Lower leg skin (tissue), 4 donors: ENCODE results near the gene RUNX1. TPM values are rescaled to one million over a fixed set of nuclear protein-coding genes. Genes with fewer than 3 reads are reported as not detected.
"Not testable (repeated sequence)": the region's sequence is repeated elsewhere in the genome, so short reads cannot be mapped to it uniquely, and the experiment has no call there.

Experiments
- DNase-seq, 2 donors: peaks; one replicate each; pipeline ENCODE4 v3.0.0-alpha.2; 2019; ENCODE audit warnings: low spot score in 2 of 2
- H3K4me3 ChIP-seq: fragments of 200-600 bp; sonication (generic); 2 replicates; pipeline ENCODE4 v1.5.1; 2017; ENCODE audit warnings: mild to moderate bottlenecking, low read depth; ENCODE audit not compliant: poor library complexity, severe bottlenecking
- POLR2A ChIP-seq, 2 donors: fragments of 450-650 bp; IDR thresholded peaks; one replicate each; pipeline ENCODE4 v1.6.1; 2016 to 2017; ENCODE audit warnings: antibody characterized with exemption in 2 of 2, mild to moderate bottlenecking in 1 of 2, moderate library complexity in 1 of 2
- WGBS, 2 donors: methylation state at CpG; one replicate each; pipeline ENCODE4 v1.1.5; 2018; 5-methylcytosine and 5-hydroxymethylcytosine counted together
- intact Hi-C: fragments of 100-400 bp; cut with DNase I; formaldehyde crosslinking; loops from one replicate; pipeline ENCODE4 v1.15.0; 2023; ENCODE audit warnings: low total_unique reads
- total RNA-seq, 4 donors: library from RNA; depleted of rRNA; stranded (reverse); fragments of >200 nt; gene quantifications; one replicate each; pipeline ENCODE4 v1.1.0, GENCODE V29; 2016
- TF ChIP-seq, protein P1 (sequence below), 3 donors: fragments of 450-650 bp; IDR thresholded peaks; one replicate each; pipeline ENCODE4 v1.5.1; 2016; ENCODE audit warnings: antibody characterized with exemption in 3 of 3, mild to moderate bottlenecking in 3 of 3, moderate library complexity in 2 of 3

Gene RUNX1
- total RNA-seq, 4 donors from 2014 or later, result 7.3 to 29.1 (median 18.1) TPM

DNA sequence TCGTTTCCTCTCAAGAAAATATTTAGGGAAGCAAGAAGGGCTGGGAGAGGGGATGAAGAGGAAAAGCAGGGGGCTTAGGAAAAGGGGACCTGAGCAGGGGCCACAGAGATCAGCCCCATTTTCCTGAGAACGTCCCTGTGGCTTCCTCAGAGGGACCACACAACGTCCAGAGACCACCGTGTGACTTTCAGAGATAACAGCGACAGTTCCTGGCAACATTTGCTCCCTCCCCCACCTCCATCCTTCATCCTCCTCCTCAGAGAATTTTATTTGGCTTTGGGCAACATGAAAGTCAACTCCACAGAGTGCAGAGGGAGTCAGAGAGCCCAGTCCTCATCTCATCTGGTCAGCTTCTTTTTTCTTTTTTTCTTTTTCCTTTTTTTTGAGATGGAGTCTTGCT lies 50.9 kb downstream of the RUNX1 start:
- intact Hi-C loops, result no loop called here
- DNase-seq, result no peak
- H3K4me3 ChIP-seq, result no peak overlapping the region
- WGBS, 2 donors, result 78 to 80% methylated on average over 5 of the region's 5 CpGs
- no peak for TF ChIP-seq POLR2A (IDR thresholded peaks at IDR 0.05)
- TF ChIP-seq, protein P1, sequence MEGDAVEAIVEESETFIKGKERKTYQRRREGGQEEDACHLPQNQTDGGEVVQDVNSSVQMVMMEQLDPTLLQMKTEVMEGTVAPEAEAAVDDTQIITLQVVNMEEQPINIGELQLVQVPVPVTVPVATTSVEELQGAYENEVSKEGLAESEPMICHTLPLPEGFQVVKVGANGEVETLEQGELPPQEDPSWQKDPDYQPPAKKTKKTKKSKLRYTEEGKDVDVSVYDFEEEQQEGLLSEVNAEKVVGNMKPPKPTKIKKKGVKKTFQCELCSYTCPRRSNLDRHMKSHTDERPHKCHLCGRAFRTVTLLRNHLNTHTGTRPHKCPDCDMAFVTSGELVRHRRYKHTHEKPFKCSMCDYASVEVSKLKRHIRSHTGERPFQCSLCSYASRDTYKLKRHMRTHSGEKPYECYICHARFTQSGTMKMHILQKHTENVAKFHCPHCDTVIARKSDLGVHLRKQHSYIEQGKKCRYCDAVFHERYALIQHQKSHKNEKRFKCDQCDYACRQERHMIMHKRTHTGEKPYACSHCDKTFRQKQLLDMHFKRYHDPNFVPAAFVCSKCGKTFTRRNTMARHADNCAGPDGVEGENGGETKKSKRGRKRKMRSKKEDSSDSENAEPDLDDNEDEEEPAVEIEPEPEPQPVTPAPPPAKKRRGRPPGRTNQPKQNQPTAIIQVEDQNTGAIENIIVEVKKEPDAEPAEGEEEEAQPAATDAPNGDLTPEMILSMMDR (IDR thresholded peaks at IDR 0.05), result no peak

DNA sequence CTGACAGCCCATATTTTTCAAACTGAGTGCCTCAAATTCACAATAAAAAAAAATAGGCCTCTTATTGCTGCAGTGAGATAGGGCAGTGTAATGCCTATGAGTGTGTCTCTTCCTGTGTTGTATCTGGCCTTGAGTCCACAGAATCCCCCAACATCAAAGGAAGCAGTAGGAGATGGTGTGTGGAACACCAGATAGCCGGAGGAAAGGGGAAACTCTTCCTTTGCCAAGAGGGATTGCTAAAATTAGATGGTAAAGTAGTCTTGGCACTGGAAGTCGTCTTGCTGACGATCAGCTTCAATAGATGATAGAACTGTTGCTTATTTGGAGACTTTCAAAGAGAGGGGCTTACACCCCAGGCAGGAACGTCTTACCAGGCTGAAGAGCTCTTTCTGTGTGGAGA lies 51.8 kb downstream of the RUNX1 start:
- TF ChIP-seq, protein P1 (IDR thresholded peaks at IDR 0.05), result no peak
- TF ChIP-seq POLR2A (IDR thresholded peaks at IDR 0.05), result no peak
- no peak for DNase-seq
- intact Hi-C loops, result no loop called here
- no peak overlapping the region for H3K4me3 ChIP-seq
- 19 to 20% methylated on average over 4 of the region's 4 CpGs for WGBS, 2 donors

DNA sequence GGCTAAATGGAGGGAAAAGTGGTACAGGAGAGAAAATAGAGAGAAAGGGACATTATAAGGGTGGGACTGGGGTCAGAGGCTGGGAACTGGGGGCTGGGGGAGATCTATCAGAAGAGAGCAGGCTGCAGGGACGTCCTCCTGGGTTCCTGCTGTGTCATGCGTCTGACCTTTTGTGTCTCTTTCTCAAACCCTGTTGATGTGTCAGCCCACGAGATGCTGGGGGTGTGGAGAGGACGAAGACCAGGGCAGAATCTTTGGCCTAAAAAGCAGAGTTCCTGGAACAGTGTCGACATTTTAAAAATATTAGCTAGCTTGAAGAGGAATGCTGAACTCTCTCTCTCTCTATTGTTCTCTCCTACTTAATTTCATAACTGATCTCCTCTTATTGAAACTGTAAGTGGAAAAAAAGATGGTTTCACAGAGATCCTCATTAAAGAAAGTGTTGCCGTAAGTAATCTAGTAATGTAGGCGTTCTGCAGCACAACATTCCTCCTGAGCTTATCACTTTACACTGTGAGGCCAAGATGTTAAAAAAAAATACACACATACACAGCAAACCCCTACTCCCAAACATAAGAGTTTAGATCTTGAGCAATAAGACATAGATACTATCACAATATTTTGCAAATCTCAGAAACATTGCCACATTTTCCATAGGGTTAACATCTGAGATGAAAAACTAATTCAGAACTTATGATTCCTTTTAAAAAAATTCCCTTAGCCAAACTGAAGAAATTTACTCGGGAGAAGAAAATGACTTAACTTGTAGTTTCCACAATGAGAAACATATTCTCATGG lies 52.6 kb downstream of the RUNX1 start:
- no peak overlapping the region for H3K4me3 ChIP-seq
- 48 to 57% methylated on average over 8 of the region's 8 CpGs for WGBS, 2 donors
- peak; percentile 75 to 90 for DNase-seq
- intact Hi-C loops, result no loop called here
- TF ChIP-seq, protein P1 (IDR thresholded peaks at IDR 0.05), result no peak
- TF ChIP-seq POLR2A (IDR thresholded peaks at IDR 0.05), result no peak

DNA sequence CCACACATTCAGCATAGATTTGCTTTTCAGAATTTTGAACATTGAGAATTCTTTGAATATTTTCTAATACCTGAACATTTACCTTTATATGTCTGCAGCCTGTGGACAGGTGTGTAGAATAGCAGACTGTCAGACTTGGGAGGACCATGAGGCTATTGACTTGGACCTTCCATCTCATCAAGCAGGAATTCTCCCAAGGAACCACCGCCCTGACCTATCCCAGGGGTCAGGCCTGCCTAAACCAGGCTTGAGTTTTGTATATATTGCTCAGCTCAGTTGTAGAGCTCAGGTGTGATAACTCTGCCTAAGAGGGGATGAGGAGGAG lies 53.2 kb downstream of the RUNX1 start:
- no peak overlapping the region for H3K4me3 ChIP-seq
- TF ChIP-seq, protein P1 (IDR thresholded peaks at IDR 0.05), result no peak
- TF ChIP-seq POLR2A (IDR thresholded peaks at IDR 0.05), result no peak
- whole genome bisulfite sequencing, 2 donors, result 96% methylated on average over 1 of the region's 1 CpG
- intact Hi-C loops, result no loop called here
- no peak for DNase-seq

DNA sequence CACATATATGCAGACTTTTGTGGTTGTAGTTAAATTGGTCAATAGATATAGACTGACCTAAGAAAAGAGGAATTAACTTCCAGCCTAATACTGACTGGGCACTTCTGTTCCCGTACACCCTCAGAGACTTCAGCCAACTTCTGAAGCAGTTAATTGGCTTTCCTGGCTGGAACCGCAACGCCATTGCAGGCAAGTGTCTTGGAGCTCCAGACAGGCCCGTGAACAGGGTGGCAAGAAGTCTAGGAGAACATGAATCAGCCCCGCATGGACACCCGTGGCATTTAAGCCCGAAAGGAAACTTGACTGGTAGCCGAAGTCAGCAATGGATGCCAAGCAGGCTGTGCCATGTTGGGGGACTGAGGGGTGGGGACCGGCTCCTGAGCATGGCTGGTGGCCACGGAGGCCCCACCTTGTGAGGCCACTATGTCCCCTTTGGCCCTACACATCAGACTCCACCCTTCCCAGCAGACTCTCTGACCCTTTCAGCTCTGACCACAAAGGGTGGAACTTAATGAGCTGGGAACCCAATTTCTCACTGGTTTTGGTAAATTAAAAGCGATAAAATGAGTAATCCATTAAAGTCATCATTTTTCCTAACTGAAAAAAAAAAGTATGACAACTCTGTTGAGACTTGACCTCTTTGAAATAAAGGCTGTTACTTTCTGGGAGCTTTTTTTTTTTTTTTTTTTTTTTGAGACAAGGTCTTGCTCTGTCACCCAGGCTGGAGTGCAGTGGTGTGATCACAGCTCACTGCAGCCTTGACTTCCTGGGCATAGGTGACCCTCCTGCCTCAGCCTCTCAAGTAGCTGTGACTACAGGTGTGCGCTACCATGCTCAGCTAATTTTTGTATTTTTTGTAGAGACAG lies 54.1 kb downstream of the RUNX1 start:
- intact Hi-C loops, result no loop called here
- peak in 1 of 2 donors; percentile 84 for DNase-seq
- WGBS, 2 donors, result 59 to 67% methylated on average over 12 of the region's 12 CpGs

DNA sequence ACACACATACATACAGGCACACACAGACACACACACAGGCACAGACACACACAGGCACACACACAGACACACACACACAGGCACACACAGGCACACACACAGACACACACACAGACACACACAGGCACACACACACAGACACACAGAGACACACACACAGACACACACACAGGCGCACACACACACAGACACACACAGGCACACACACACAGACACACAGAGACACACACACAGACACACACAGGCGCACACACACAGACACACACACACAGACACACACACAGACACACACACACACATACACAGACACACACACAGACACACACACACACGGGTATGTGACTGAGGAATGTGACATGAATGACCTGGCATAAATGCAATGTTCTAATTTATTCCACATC lies 55.6 kb downstream of the RUNX1 start:
- DNase-seq, intact Hi-C loops, H3K4me3 ChIP-seq: not testable (repeated sequence)
- WGBS, 2 donors, result 64 to 72% methylated on average over 3 of the region's 3 CpGs

More for the DNA sequence above, 54.1 kb downstream of the RUNX1 start:
- H3K4me3 ChIP-seq, result no peak overlapping the region
- no peak for TF ChIP-seq POLR2A (IDR thresholded peaks at IDR 0.05)
- TF ChIP-seq, protein P1 (IDR thresholded peaks at IDR 0.05), result no peak
